Heart left ventricle (tissue), 16 donors: ENCODE results near the gene EML1. TPM values are rescaled to one million over a fixed set of nuclear protein-coding genes. Genes with fewer than 3 reads are reported as not detected.
A peak's percentile ranks its signal among the peaks of the same experiment; 100 is the strongest.

Experiments used
- ATAC-seq, 4 donors: fragments of 200-7000 bp; cut with Tn5 transposase; one replicate each; pipeline ENCODE4 v1.9.1; 2020 to 2022; ENCODE audit warnings: moderate library complexity in 4 of 4, mild to moderate bottlenecking in 3 of 4, moderate number of reproducible peaks in 1 of 4
- DNase-seq, 5 donors: peaks; one replicate each; pipeline ENCODE4 v3.0.0-alpha.2; 2020
- H3K27ac ChIP-seq, 12 donors: fragments of 200-600 bp; sonication (generic) in 4 of 12; one replicate each; pipeline versions ENCODE4 v1.5.0 to v1.8.0; 2016 to 2022; ENCODE audit warnings: mild to moderate bottlenecking in 2 of 12
- H3K27me3 ChIP-seq, 9 donors: fragments of 200-600 bp; sonication (generic) in 2 of 9; one replicate each; pipeline versions ENCODE4 v1.5.1 to v1.8.0; 2016 to 2022; ENCODE audit warnings: mild to moderate bottlenecking in 3 of 9
- H3K36me3 ChIP-seq, 9 donors: fragments of 200-600 bp; sonication (generic) in 2 of 9; one replicate each; pipeline versions ENCODE4 v1.5.0 to v1.8.0; 2018 to 2022; ENCODE audit warnings: mild to moderate bottlenecking in 2 of 9
- H3K4me1 ChIP-seq, 12 donors: fragments of 200-600 bp; sonication (generic) in 4 of 12; one replicate each; pipeline versions ENCODE4 v1.5.0 to v1.8.0; 2016 to 2022; ENCODE audit warnings: mild to moderate bottlenecking in 3 of 12
- H3K4me3 ChIP-seq, 12 donors: fragments of 200-600 bp; sonication (generic) in 4 of 12; one replicate each; pipeline versions ENCODE4 v1.5.0 to v1.8.0; 2017 to 2022; ENCODE audit warnings: mild to moderate bottlenecking in 9 of 12, moderate library complexity in 4 of 12
- H3K9me3 ChIP-seq, 12 donors: fragments of 200-600 bp; sonication (generic) in 4 of 12; one replicate each; pipeline versions ENCODE4 v1.5.0 to v1.8.0; 2016 to 2022; ENCODE audit warnings: mild to moderate bottlenecking in 1 of 12
- CTCF ChIP-seq, 12 donors: fragments of 200-600 bp; sonication (generic) in 4 of 12; IDR thresholded peaks; one replicate each; pipeline versions ENCODE4 v1.5.0 to v1.8.0; 2018 to 2022; ENCODE audit warnings: antibody characterized with exemption in 12 of 12, mild to moderate bottlenecking in 5 of 12
- POLR2A ChIP-seq, 2 donors: fragments of 450-650 bp; IDR thresholded peaks; one replicate each; pipeline ENCODE4 v1.6.1; 2017; ENCODE audit warnings: antibody characterized with exemption in 2 of 2, mild to moderate bottlenecking in 2 of 2, moderate library complexity in 2 of 2
- WGBS, 4 donors: extraction: QIAGEN DNeasy Blood & Tissue Kit in 2 of 4; methylation state at CpG; one replicate each; pipeline versions ENCODE4 v1.1.5 to v1.1.7; 2013 to 2018; 5-methylcytosine and 5-hydroxymethylcytosine counted together
- intact Hi-C, 10 donors: fragments of 100-400 bp; cut with DNase I; formaldehyde crosslinking; loops; one replicate each; pipeline versions ENCODE4 v1.11.1 to v1.14.2; 2022
- polyA plus RNA-seq, 2 donors: library from polyadenylated mRNA; stranded (reverse); fragments of 200-250 nt; gene quantifications; one replicate each; pipeline ENCODE4 v1.2.3, GENCODE V29; 2013
- total RNA-seq, 9 donors: library from RNA; depleted of rRNA in 2 of 9; stranded (reverse); fragments of >200 nt in 2 of 9; fragmentation: NEBNext Ultra II Directional in 3 of 9; extraction: Animal tissue kit (Norgen Biotek cat#: 25700) in 3 of 9; gene quantifications; one replicate each; pipeline versions ENCODE4 v1.1.0 to v1.2.4, GENCODE V29; 2016 to 2023
- donor health status: ischemic (EF 13 %, LVEDD 7.1; RV severe dilation, severe dysfunction).
- donor health status: healthy with polysubstance abuse.
- donor health status: DM: no; HTN: yes; CAD: no.
- donor health status: DM: no; HTN: no; CAD: no.
- donor health status: ischemic (EF 25% LVEDD 6.9; RV normal size, moderate dysfunction).
- donor health status: ischemic (EF 25% LVEDD 5.7; RV mildly dilated, moderate dysfunction).
- donor health status: healthy.
- donor health status: DM: yes; HTN: yes; CAD: no.
- donor health status: ischemic (EF 35%, LVEDD 5.7; RV mildly dilated, moderate dysfunction).
- donor health status: nonischemic (EF 11% LVEDD 7.7; RV severe dilation, severe dysfunction).
- donor health status: DM: yes; HTN: yes; CAD: no.
- donor health status: PGD.
- donor health status: ischemic (EF 29% LVEDD 5.4; RV normal size, mild dysfunction).
- donor health status: nonischemic (EF 23%, LVEDD 6.1; RV moderate dilation, normal function).

The EML1 gene
- total and polyA plus RNA-seq, 11 donors: 7.4 to 49.7 (median 39.3) TPM

- TF ChIP-seq POLR2A (IDR thresholded peaks at IDR 0.05): no peak
- 53 to 76% (median 69%) methylated on average over 4 to 5 of the region's 5 CpGs for WGBS, 4 donors
- intact Hi-C loops: no loop called here
- Histone ChIP-seq H3K9me3 (no peaks in the 10 kb centered on the region), H3K27me3 (no peaks in the 10 kb centered on the region), H3K4me1 (peaks cover 0 to 44% (median 16%) of the 10 kb centered on the region in 12 donors), H3K36me3 (no peaks in the 10 kb centered on the region), H3K27ac (peak overlapping the region in 2 of 12 donors; percentile 22), H3K4me3 (no peak overlapping the region)
- no peak for DNase-seq
- peak in 3 of 4 donors; percentile 22 to 63 (median 48) for ATAC-seq
These were observed 47.6 kb downstream of the EML1 start for GRCh38 chr14:99840774-99841305.

- TF ChIP-seq POLR2A (IDR thresholded peaks at IDR 0.05): no peak
- no peak for TF ChIP-seq CTCF (IDR thresholded peaks at IDR 0.05)
- ATAC-seq (peak; percentile 65 to 91 (median 77)), DNase-seq (peak in 2 of 5 donors; percentile 39 to 46)
- H3K36me3 ChIP-seq: no peaks in the 10 kb centered on the region
- intact Hi-C loops: no loop called here
- peaks cover 0 to 7% (median 2%) of the 10 kb centered on the region in 12 donors for H3K9me3 ChIP-seq
- 52 to 68% (median 55%) methylated on average over 9 of the region's 9 CpGs for WGBS, 4 donors
- H3K4me3 ChIP-seq: no peak overlapping the region
- H3K4me1 ChIP-seq: peaks cover 0 to 44% (median 16%) of the 10 kb centered on the region in 12 donors
- peak overlapping the region in 1 of 12 donors; percentile 18 for H3K27ac ChIP-seq
- H3K27me3 ChIP-seq: no peaks in the 10 kb centered on the region
These were observed 48.3 kb downstream of the EML1 start for GRCh38 chr14:99841436-99842071.

- Histone ChIP-seq H3K27me3 (no peaks in the 10 kb centered on the region), H3K27ac (no peak overlapping the region), H3K9me3 (peaks cover 0 to 13% (median 8%) of the 10 kb centered on the region in 12 donors), H3K4me3 (no peak overlapping the region), H3K4me1 (peaks cover 0 to 44% (median 16%) of the 10 kb centered on the region in 12 donors), H3K36me3 (no peaks in the 10 kb centered on the region)
- no peak for DNase-seq
- TF ChIP-seq POLR2A (IDR thresholded peaks at IDR 0.05) (no peak), CTCF (IDR thresholded peaks at IDR 0.05) (no peak)
- intact Hi-C loops: no loop called here
- no peak for ATAC-seq
- 69 to 81% (median 79%) methylated on average over 1 of the region's 1 CpG for WGBS, 4 donors
These were observed 48.9 kb downstream of the EML1 start for GRCh38 chr14:99842141-99842540.

- Histone ChIP-seq H3K27me3 (no peaks in the 10 kb centered on the region), H3K4me1 (peaks cover 0 to 4% (median 0%) of the 10 kb centered on the region in 12 donors), H3K36me3 (peaks cover 0 to 12% (median 4%) of the 10 kb centered on the region in 9 donors), H3K9me3 (peaks cover 0 to 26% (median 11%) of the 10 kb centered on the region in 12 donors), H3K27ac (no peak overlapping the region), H3K4me3 (no peak overlapping the region)
- DNase-seq (no peak), ATAC-seq (no peak)
- intact Hi-C loops: no loop called here
- TF ChIP-seq POLR2A (IDR thresholded peaks at IDR 0.05) (no peak), CTCF (IDR thresholded peaks at IDR 0.05) (no peak)
These were observed 53.6 kb downstream of the EML1 start for GRCh38 chr14:99846808-99847207.
